HepG2 (cell line): Measurements from ENCODE around the gene ARHGAP19. TPM values are rescaled to one million over a fixed set of nuclear protein-coding genes. Genes with fewer than 3 reads are reported as not detected.

Source experiments
- CBX5 ChIP-seq: sonication (generic); formaldehyde crosslinking; IDR thresholded peaks from 2 replicates; pipeline ENCODE4 v1.4.0; 2020; ENCODE audit warnings: missing genetic modification reagents, borderline replicate concordance
- ONECUT2 ChIP-seq: sonication (generic); formaldehyde crosslinking; IDR thresholded peaks from 2 replicates; pipeline ENCODE4 v1.4.0; 2020; ENCODE audit warnings: missing genetic modification reagents
- RXRA ChIP-seq: sonication (generic); formaldehyde crosslinking; IDR thresholded peaks from 2 replicates; pipeline ENCODE4 v1.5.1; 2020; ENCODE audit warnings: missing genetic modification reagents
- SNAPC2 ChIP-seq: sonication (generic); formaldehyde crosslinking; IDR thresholded peaks from 2 replicates; pipeline ENCODE4 v1.8.1; 2022; ENCODE audit warnings: mild to moderate bottlenecking, missing genetic modification reagents
- TCF7 ChIP-seq: sonication (generic); IDR thresholded peaks from 2 replicates; pipeline ENCODE4 v1.6.1; 2016; ENCODE audit warnings: antibody characterized with exemption, low read depth
- TEAD3 ChIP-seq: optimal IDR thresholded peaks from 2 replicates; pipeline ENCODE3; 2016; ENCODE audit warnings: borderline replicate concordance
- ZBTB39 ChIP-seq: sonication (generic); formaldehyde crosslinking; IDR thresholded peaks from 2 replicates; pipeline ENCODE4 v1.5.0; 2020; ENCODE audit warnings: missing genetic modification reagents
- ZFP36L1 ChIP-seq: sonication (generic); formaldehyde crosslinking; IDR thresholded peaks from 2 replicates; pipeline ENCODE4 v1.8.0; 2022; ENCODE audit warnings: mild to moderate bottlenecking, missing genetic modification reagents, moderate library complexity
- ZNF354B ChIP-seq: sonication (generic); formaldehyde crosslinking; IDR thresholded peaks from 2 replicates; pipeline ENCODE4 v1.8.0; 2022; ENCODE audit warnings: mild to moderate bottlenecking, missing genetic modification reagents
- ZNF569 ChIP-seq: sonication (generic); formaldehyde crosslinking; IDR thresholded peaks from 2 replicates; pipeline ENCODE4 v1.5.0; 2020; ENCODE audit warnings: mild to moderate bottlenecking, missing genetic modification reagents, moderate library complexity, borderline replicate concordance
- ZNF770 ChIP-seq: sonication (generic); formaldehyde crosslinking; IDR thresholded peaks from 2 replicates; pipeline ENCODE4 v1.5.0; 2020; ENCODE audit warnings: mild to moderate bottlenecking, missing genetic modification reagents
- ZNF841 ChIP-seq: sonication (generic); formaldehyde crosslinking; IDR thresholded peaks from 2 replicates; pipeline ENCODE4 v1.8.1; 2023; ENCODE audit warnings: missing genetic modification reagents, borderline replicate concordance
- polyA plus RNA-seq, 8 experiments: library from polyadenylated mRNA; depleted of rRNA in 3 of 8; stranded (reverse) in 7 of 8; unstranded in 1 of 8; fragments of >200 nt; fragmentation: Illumina TruSeq in 4 of 8; extraction: Trizol in 4 of 8; gene quantifications; 2 replicates each; pipeline versions ENCODE4 v1.2.1 to v1.2.3, GENCODE V29; 2011 to 2016; ENCODE audit warnings: low read depth in 4 of 8, missing spikeins in 1 of 8, mixed read lengths in 1 of 8; ENCODE audit not compliant: insufficient read depth in 1 of 8
- total RNA-seq, 5 experiments: library from RNA; depleted of rRNA; stranded (reverse); fragments of >200 nt; fragmentation: Illumina TruSeq; extraction: Trizol; gene quantifications; 2 replicates each; pipeline ENCODE4 v1.2.3, GENCODE V29; 2016; ENCODE audit warnings: low read depth in 1 of 5
- TF ChIP-seq, protein P1 (sequence below), 2 experiments: sonication (generic) in 1 of 2; formaldehyde crosslinking in 1 of 2; IDR thresholded peaks; 2 replicates each; pipeline versions ENCODE4 v1.6.1 to v1.9.0; 2014 to 2022; ENCODE audit warnings: antibody characterized with exemption in 1 of 2, borderline replicate concordance in 1 of 2, inconsistent platforms in 1 of 2, low read depth in 1 of 2, missing genetic modification reagents in 1 of 2
- TF ChIP-seq, protein P2 (sequence below): sonication (generic); formaldehyde crosslinking; IDR thresholded peaks from 2 replicates; pipeline ENCODE4 v1.8.0; 2022; ENCODE audit warnings: mild to moderate bottlenecking, missing genetic modification reagents, borderline replicate concordance
- TF ChIP-seq, protein P3 (sequence below), 2 experiments: fragments of 450-650 bp in 1 of 2; sonication (generic) in 1 of 2; formaldehyde crosslinking; IDR thresholded peaks; 2 replicates each; pipeline versions ENCODE4 v1.5.0 to v1.8.0; 2020 to 2022; ENCODE audit warnings: mild to moderate bottlenecking in 1 of 2, missing genetic modification reagents in 1 of 2

ARHGAP19 gene
- total and polyA plus RNA-seq, 2 of the 13 experiments (the other 11 are each of a cell fraction or from before 2014, with no cell fraction given) = 7.6 to 10.0 TPM

DNA sequence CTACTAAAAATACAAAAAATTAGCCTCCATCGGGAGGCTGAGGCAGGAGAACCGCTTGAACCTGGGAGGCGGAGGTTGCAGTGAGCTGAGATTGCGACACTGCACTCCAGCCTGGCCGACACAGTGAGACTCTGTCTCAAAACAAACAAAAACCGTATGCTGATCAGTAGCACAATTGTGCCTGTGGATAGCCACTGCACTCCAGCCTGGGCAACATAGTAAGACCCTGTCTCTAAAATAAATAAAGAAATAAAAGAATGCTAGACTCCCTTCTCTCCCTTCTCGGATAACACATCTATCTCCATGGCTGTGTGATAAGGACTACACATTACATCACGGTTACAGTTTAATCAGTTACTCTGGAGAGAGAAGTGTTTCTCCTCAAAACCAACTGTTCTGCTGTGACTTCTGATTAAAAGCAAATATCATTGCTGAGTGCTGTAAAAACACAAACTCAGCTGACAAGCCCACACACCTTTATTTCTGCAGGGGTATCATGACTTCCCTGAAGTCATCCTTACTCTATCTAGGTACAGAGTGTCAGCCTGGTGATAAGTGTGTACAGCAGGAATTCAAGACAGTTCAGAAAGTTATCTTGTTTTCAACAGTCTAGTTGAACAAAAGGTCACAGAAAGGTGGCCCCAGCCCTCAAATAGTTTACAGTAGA is 5.3 kb upstream of the ARHGAP19 start (continued):
- TF ChIP-seq, protein P1, sequence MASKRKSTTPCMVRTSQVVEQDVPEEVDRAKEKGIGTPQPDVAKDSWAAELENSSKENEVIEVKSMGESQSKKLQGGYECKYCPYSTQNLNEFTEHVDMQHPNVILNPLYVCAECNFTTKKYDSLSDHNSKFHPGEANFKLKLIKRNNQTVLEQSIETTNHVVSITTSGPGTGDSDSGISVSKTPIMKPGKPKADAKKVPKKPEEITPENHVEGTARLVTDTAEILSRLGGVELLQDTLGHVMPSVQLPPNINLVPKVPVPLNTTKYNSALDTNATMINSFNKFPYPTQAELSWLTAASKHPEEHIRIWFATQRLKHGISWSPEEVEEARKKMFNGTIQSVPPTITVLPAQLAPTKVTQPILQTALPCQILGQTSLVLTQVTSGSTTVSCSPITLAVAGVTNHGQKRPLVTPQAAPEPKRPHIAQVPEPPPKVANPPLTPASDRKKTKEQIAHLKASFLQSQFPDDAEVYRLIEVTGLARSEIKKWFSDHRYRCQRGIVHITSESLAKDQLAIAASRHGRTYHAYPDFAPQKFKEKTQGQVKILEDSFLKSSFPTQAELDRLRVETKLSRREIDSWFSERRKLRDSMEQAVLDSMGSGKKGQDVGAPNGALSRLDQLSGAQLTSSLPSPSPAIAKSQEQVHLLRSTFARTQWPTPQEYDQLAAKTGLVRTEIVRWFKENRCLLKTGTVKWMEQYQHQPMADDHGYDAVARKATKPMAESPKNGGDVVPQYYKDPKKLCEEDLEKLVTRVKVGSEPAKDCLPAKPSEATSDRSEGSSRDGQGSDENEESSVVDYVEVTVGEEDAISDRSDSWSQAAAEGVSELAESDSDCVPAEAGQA (IDR thresholded peaks at IDR 0.05; ENCODE audit: low read depth) = no peak
- TF ChIP-seq, protein P1 (CRISPR knock-in tag; IDR thresholded peaks at IDR 0.05; ENCODE audit: borderline replicate concordance) = no peak
- TF ChIP-seq ZNF841 (CRISPR knock-in tag) (no peak), TCF7 (no peak), ZNF770 (peak; percentile 100), CBX5 (CRISPR knock-in tag) (no peak; the same call in 1 of the 2 replicates), ZFP36L1 (CRISPR knock-in tag) (no peak), TEAD3 (CRISPR knock-in tag) (no peak), ZNF354B (no peak), ZNF569 (CRISPR knock-in tag) (no peak), RXRA (CRISPR knock-in tag) (0 out of 2 replicates have a peak, but pooled peaks have one; percentile 35), SNAPC2 (no peak), ONECUT2 (CRISPR knock-in tag) (no peak), ZBTB39 (no peak)
- TF ChIP-seq, protein P2, sequence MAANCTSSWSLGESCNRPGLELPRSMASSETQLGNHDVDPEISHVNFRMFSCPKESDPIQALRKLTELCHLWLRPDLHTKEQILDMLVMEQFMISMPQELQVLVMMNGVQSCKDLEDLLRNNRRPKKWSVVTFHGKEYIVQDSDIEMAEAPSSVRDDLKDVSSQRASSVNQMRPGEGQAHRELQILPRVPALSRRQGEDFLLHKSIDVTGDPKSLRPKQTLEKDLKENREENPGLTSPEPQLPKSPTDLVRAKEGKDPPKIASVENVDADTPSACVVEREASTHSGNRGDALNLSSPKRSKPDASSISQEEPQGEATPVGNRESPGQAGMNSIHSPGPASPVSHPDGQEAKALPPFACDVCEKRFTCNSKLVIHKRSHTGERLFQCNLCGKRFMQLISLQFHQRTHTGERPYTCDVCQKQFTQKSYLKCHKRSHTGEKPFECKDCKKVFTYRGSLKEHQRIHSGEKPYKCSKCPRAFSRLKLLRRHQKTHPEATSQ (CRISPR knock-in tag) = no peak
- TF ChIP-seq, protein P3, sequence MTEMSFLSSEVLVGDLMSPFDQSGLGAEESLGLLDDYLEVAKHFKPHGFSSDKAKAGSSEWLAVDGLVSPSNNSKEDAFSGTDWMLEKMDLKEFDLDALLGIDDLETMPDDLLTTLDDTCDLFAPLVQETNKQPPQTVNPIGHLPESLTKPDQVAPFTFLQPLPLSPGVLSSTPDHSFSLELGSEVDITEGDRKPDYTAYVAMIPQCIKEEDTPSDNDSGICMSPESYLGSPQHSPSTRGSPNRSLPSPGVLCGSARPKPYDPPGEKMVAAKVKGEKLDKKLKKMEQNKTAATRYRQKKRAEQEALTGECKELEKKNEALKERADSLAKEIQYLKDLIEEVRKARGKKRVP (CRISPR knock-in tag; IDR thresholded peaks at IDR 0.05) = no peak
